Caki2 (cell line): ENCODE results near the gene ERI2. TPM values are rescaled to one million over a fixed set of nuclear protein-coding genes. Genes with fewer than 3 reads are reported as not detected.
A peak's percentile ranks its signal among the peaks of the same experiment; 100 is the strongest.

ENCODE experiments used
- DNase-seq: peaks from one replicate; pipeline ENCODE4 v3.0.0-alpha.2; 2015; ENCODE audit warnings: low read depth
- in situ Hi-C: cut with HindIII; loops from 2 replicates; pipeline ENCODE4 v1.10.0; 2016; ENCODE audit warnings: low sequenced_read_pairs, low pct_unique_long_range_greater_than_20kb, mixed read lengths
- total RNA-seq: library from RNA; depleted of rRNA; stranded (reverse); fragments of >200 nt; shearing (Covaris generic); gene quantifications from 2 replicates; pipeline ENCODE4 v1.2.3, GENCODE V29; 2014; ENCODE audit warnings: low replicate concordance; rRNA removed

Gene ERI2, protein sequence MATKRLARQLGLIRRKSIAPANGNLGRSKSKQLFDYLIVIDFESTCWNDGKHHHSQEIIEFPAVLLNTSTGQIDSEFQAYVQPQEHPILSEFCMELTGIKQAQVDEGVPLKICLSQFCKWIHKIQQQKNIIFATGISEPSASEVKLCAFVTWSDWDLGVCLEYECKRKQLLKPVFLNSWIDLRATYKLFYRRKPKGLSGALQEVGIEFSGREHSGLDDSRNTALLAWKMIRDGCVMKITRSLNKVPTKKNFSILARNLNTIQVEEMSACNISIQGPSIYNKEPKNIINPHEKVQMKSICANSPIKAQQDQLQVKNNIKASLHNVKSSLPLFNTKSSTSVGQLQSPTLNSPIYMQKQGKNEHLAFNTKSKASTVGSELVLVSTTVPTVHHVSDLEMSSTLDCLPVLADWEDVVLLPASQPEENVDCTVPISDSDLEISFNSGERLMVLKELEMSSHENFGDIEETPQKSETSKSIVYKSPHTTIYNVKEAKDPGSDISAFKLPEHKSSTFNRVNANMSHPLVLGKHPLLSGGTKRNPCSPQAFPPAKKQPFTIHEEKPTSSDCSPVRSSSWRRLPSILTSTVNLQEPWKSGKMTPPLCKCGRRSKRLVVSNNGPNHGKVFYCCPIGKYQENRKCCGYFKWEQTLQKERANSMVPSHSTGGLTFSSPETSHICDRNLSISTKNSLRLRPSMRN
- total RNA-seq: 11.6 and 19.0 TPM in 2 replicates

DNA sequence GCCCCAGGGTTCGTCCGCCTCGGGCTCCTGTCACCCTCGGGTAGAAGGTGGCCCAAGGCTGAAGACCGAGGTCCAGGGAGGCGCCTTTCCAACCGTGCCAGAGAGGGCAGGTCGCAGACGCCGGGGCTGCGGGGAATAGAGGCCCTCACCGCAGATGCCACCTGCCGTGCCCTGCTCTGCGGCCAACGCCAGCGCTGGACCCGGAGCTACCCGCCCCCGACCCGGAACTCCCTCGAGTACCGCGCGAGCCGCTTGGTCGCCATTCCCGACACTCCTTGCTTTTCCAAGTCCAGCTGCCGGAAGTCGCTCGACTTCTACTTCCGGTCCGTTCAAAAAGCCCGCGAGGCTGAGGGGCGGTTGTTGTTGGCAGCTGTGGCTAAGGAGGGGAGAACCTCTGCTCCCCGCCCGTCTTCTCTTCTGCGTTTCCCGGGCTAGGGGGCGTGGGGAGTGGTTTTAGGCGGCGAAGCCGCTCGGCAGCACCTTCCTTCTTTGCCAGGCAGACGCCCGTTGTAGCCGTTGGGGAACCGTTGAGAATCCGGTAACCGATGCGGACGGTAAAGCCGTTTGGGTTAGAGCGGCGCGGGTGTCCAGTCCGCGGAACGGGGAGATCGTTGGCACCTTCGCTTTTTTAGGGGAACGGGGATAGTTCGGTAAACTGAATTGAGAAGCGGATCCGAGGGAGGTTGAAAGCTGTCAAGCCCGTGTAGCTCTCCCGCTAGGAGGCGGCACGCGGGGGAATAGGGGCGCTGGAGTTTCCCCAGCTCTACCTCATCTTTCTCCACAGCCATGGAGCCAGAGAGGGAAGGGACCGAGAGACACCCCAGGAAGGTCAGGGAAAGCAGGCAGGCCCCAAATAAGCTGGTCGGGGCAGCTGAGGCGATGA is at the start of gene ERI2, which contains the start of gene REXO5:
Gene ERI2, minus strand, starts transcription at position 305 of the 883 bp plus-strand sequence. Its CDS starts 42 bp downstream, at position 263.
Gene REXO5, plus strand, starts transcription at position 360 of the 883 bp plus-strand sequence. Its CDS starts 427 bp downstream, at position 787.
- peak; percentile 98 for DNase-seq
- in situ Hi-C loops: no loop called here

DNA sequence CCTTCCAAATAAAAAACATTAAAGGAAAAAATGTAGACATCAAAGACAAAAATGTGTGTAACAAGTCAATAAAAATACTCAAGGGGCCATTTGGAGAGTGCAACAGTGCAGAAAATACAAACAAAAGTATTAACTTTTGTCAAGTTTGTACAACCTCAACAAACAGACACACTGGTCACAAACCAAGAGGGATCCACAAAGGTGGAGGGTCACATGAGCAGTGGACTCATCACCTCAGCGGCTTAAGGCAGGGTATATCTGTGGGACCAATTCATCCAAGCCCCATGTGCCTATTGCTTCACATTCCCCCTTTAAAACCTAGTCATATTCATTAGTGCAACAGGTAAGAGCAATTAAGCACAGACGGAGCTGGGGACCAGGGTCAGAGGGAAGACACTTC is 48.7 kb upstream of the ERI2 start:
- in situ Hi-C loops: no loop called here

DNA sequence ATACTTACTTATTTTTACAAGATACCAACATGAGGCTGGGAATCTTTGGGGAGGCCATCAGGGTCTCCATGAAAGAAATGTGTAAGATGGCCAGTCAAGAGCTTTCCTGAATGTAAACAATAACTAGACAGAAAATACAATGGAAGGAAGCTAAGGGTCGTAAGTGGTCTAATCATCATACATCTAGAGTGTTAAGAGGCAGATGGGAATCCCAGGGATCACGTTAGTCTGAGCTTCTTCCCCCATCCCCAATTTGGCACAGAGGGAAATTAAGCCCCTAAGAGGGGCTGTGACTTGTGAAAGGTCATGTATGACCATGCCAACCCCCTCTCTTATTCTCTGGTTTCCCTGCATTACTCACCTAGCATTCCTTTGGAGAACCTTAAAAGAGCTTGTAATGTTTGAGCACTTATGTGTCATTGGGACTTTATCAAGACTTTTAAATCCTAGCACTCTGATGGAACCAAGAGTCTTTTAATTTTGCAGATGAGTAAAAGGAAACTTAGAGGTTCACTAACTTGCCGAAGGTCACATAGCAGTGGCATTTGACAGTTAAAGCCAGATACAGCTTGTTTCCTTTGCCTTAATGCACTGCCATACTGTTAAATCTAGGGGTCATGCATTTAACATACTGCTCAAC is 47.8 kb upstream of the ERI2 start:
- no peak for DNase-seq
- in situ Hi-C loops: no loop called here

More for the DNA sequence above, 48.7 kb upstream of the ERI2 start:
- DNase-seq: no peak

DNA sequence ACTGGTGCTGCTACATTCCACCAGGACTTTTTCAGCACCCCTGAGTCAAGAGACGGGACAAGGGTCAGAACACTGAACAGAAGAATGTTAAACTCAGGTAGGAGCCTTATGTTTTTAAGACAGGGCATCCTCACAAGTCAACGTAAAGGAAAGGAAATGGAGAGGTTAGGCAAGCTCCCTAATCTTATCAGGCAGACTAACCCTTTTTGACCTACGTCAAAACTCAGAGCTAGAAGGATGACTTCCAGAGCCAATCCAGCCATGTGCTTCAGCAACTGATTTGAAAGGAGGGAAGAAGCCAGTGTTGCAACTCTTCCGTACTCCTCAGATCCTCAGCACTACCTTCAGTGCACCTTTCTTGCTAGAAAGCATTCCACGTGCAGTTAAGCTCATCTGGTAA is 46.9 kb upstream of the ERI2 start:
- in situ Hi-C loops: no loop called here

DNA sequence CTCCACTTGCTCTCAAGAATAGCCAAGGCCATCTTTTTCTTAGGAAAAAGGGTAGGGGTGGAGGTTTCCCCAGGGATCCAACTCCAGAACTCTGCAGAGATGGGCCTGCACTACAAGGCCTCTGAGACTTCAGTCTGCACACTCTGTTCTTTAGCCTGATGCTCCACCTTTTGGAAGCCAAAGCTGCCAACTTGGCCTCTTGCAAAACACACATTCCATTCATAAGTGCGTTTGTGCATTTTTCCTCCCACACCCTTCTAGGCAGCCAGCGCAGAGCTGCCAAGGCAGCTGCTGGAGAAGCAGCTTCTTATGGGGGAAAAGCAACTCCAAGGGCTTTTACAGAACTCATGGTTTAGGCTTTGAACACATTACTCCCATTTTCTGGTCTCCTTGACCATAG is 45.3 kb upstream of the ERI2 start:
- in situ Hi-C loops: no loop called here
- DNase-seq: peak; percentile 19

More for the DNA sequence above, 46.9 kb upstream of the ERI2 start:
- DNase-seq: no peak

DNA sequence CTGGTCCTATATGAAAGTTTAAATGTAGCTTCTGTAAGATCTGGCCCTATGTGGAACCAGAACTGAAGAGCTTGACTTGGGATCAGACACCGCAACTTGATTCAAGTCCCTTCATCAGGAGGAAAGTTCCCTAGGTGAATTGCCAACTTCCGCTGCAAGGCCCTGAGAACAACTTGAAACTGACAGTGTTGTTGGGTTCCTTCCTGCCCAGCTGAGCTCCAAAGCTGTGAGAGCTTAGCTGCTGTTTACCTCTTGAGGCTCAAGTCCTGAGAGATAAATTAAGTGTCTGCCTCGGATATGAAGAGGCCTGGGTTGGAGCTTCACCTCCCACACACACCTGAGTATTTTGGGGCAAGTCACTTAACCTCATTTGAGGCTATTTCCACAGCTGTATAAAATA is 44.7 kb upstream of the ERI2 start:
- in situ Hi-C loops: no loop called here

DNA sequence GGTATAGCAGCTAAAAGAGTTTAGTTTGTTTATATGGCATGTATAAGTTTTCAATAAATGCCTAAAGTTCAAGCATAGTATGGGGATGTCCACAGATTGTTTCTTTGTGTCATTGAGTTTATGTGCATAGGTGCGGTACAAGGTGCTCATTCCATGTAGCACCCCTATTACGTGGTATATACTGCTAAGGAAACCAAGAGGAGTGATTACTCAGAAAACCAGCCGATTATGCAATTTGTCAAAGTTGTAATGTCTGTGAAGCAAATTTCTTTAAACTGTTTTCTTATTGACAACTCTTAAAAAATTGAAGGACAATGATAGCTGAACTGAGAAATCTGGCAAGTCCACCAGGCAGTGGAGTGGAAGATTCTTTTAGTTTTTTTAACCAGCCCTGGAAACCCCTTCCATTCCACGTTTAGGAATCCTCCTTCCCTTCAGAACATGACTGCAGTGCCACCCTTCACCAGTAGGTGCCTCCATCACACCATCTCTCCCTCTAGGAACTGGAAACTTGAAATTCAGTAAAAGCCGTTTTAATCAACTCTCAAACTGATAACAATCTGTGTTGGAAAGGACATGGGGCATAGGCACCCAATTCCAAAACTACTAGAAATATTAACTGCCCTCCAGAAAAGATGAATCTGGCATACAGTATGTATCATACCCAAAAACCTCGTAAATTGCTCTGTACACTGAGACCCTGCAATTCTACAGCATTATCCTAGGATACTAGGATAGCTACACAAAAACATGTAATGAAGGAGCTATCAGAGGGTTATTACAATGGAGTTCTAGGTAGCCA is 43.5 kb upstream of the ERI2 start:
- peak; percentile 59 for DNase-seq
- in situ Hi-C loops: no loop called here

More for the DNA sequence above, 44.7 kb upstream of the ERI2 start:
- no peak for DNase-seq

DNA sequence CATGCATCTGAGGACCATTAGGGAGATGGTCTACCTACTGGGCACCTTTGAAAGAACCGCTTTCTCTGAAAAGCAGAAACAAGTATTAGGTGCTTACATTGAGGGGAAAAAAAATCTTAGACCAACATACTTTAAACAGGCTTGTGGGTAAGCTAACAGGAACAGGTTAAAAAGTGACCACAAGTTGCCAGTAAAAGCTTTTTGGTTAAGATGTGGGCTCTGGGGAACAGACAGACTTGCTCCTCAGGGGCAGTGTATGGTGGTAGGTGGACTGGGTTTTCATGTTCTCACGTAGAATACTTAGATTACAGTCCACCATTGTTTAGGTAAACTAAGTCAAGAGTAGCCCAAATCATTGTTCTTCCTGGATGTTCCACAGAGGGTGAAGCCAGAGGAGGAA is 41.3 kb upstream of the ERI2 start:
- DNase-seq: no peak
- in situ Hi-C loops: no loop called here

DNA sequence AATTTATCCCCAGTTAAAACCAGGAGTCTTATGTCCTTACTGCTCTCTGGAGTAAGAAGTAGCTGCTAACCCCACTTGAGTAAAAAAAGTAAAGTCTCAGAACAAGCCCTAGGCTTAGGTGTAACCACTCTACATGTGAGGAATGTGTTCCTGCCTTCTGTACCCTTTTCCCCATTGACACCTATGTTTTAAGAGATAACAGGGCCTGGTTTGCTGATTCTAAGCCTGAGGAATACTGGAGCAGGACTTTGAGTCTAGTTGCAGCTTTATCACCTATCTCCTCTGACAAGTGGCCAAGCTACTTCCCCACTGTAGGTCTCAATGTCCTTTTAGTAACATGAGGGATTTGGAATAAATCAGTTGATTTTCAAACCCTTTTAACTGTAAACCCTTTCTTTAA is 40.3 kb upstream of the ERI2 start:
- no peak for DNase-seq
- in situ Hi-C loops: no loop called here

DNA sequence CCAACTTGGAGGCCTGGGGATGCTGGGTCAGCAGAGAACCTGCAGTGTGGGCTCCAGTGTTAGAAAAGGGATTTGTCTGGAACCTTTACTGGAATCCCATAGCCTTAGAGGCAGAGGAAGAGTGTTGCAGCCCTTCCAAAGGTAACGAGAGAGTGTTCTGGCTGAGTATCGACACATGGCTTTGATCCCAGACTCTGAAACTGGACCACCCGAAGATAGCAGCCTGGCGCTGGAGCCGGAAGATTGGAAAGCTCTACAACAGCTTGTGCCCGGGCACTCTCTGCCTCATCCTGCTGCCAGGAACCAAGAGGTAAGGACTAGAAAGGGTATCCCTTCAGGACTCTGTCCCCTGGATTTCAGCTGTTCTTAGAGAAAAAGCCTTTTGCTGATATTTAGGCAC is 39.8 kb upstream of the ERI2 start:
- no peak for DNase-seq
- in situ Hi-C loops: no loop called here

DNA sequence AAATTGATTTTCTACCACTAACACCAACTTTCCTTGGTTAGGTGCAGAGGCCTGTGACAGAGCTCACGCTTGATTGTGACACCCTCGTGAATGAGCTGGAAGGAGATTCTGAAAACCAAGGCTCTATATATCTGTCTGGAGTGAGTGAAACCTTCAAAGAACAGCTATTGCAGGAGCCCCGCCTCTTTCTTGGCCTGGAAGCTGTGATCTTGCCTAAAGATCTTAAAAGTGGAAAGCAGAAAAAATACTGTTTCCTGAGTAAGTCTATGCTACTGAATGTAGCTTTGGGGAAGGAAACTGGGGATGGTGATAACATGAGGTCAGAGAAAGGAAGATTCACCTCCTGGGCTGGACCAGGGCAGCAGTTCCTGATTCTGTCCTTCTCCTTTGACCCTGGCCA is 38.3 kb upstream of the ERI2 start:
- no peak for DNase-seq
- in situ Hi-C loops: no loop called here

DNA sequence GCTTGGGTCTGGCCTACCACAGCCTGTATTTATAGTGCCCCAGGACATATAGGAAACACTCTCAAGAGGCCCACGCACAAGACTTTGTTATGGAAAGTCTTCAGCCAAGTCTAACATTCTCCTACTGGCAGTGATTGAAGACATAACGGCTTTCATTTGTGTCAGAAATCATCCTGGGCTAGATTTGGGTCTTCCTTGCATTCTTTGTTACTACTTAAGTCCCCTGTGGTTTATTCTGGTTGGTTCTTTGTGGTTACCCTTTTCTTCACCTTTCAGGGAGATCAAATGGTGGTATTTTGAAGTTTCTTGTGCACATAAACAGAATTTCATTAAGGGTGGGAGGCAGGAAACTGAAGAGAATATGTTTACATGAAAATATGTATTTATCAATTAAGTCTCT is 37.8 kb upstream of the ERI2 start:
- no peak for DNase-seq
- in situ Hi-C loops: no loop called here

DNA sequence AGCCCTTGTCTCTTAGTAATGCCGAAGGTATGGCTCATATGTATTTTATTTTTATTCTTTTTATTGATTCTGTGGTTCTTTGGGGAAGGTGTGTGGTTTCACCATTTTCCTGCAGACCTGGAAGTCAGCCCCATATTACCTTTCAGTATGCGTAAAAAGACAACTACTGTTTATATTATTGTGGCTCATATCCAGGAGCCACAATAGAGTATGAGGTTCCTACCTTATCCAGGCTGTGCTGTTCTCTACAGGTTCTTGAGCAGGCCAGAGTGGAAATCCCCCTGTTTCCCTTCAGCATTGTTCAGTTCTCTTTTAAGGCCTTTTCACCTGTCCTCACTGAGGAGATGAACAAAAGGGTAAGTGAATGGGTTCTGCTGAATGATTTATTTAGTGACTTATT is 33.2 kb upstream of the ERI2 start:
- in situ Hi-C loops: no loop called here
- no peak for DNase-seq

DNA sequence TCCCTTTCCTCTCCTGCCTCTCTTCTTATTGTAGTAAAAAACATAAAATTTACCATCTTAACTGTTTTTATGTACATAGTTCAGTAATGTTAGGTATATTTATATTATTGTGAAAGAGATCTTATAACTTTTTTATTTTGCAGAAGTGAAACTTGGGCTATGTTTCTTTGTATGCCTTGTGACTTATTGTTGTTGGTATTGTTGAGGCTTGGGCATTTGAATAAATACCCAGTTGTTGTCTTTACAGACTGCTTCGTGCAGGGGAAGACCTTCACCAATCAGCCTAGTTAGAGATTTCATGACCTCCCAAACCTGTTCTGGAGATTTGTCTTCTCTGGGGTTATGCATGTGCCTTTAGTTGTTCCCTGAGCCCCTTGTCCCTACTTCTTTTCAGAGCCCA is 32.0 kb upstream of the ERI2 start:
- in situ Hi-C loops: no loop called here
- DNase-seq: no peak

DNA sequence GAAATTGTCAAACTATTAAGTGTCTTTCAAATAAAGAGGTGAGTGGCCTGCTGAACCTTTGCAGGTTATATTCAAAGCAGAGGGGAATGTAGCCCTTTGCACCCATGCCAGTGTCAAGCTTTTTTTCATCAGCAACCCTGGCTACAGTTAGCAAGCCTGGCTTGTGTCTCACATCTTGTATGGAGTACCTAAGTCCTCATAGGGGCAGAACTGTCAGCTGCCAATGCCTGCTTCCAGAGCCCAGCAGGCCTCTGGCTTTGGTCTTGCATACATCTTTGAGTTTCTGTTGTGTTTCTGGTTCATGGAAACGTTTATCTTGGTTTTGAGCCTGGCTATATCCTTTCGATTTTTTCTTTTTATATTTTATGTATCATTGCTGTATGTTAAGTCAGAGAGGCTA is 26.8 kb upstream of the ERI2 start:
- in situ Hi-C loops: no loop called here
- DNase-seq: no peak

DNA sequence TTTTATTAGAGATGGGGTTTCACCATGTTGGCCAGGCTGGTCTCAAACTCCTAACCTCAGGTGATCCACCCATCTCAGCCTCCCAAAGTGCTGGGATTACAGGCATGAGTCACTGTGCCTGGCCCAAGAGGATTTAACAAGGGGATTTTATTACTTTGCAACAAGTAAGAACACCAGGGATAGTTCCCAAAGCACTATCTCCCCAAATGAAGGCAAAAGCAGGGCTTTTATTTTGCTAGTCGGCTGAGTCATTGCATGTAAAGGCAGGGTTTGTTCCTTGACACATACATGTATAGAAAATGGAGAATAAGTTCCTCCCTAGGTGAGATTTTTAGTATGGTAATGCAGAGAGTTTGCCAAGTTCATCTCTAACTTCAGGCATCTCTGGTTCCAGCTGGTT is 24.1 kb upstream of the ERI2 start:
- in situ Hi-C loops: no loop called here
- no peak for DNase-seq

DNA sequence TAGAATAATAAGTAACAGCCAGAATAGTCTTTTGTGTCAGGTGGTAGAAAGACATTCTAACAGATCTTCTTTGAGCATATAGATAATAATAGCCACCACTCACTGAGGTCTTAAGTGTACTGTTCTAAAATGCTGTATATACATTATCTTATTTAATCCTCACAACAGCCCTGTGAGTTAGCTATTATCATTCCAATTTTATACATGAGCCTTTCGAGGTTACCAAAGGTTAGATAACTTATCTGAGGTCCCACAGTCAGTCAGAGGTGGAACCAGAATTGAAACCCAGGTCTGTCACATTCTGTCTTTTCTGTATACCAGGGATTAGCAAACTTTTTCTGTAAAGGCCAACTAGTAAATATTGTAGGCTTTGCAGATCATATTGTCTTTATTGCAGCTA is 23.3 kb upstream of the ERI2 start:
- in situ Hi-C loops: no loop called here
- DNase-seq: no peak
